Esophagus squamous epithelium (tissue), 4 donors: ENCODE results near the gene TUBGCP4.

Source experiments
- CTCF ChIP-seq, 6 experiments: fragments of 450-650 bp in 4 of 6; fragments of 200-600 bp in 2 of 6; sonication (generic) in 2 of 6; IDR thresholded peaks; one replicate each; pipeline ENCODE4 v1.5.1; 2016 to 2019; ENCODE audit warnings: antibody characterized with exemption in 6 of 6, mild to moderate bottlenecking in 4 of 6, moderate library complexity in 4 of 6
- POLR2A ChIP-seq, 4 donors: fragments of 450-650 bp; IDR thresholded peaks; one replicate each; pipeline ENCODE4 v1.6.1; 2017; ENCODE audit warnings: antibody characterized with exemption in 4 of 4, mild to moderate bottlenecking in 4 of 4, moderate library complexity in 3 of 4

- TF ChIP-seq POLR2A (IDR thresholded peaks at IDR 0.05) = no peak
- TF ChIP-seq CTCF (IDR thresholded peaks at IDR 0.05) = no peak
Measured at GRCh38 chr15:43439268-43439667, 68.4 kb downstream of the TUBGCP4 start.
